GM21786 (cell line): ENCODE data around the gene STK35.

Experiments used
- ATAC-seq: cut with Tn5 transposase; IDR thresholded peaks from one replicate; pipeline ENCODE4 v1.9.1; 2021; ENCODE audit not compliant: unreplicated experiment

The STK35 gene

DNA sequence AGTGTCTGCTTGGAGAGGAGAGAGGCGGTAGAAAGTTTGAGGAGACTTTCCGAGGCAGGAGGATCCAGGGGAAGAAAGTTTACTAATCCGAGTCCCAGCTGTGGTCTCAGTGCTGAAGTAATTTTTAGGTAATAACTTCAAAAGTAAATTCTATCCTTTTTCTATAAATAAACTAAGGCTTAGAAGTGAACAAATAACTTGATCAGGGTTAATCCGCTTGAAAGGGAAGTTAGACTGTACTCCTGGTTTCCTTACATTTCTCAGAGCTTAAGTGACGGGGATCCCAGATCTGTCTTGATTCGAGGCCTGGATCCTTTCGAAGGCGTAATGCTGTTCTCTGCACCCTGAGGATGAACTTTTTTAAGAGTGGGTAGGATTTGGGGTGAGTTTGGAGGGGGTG is 2.6 kb downstream of the STK35 start:
- no peak for ATAC-seq

GRCh38 chr20:2108498-2108897 is 6.9 kb downstream of the STK35 start:
- ATAC-seq = no peak

GRCh38 chr20:2108987-2109386 is 7.4 kb downstream of the STK35 start:
- ATAC-seq = no peak

DNA sequence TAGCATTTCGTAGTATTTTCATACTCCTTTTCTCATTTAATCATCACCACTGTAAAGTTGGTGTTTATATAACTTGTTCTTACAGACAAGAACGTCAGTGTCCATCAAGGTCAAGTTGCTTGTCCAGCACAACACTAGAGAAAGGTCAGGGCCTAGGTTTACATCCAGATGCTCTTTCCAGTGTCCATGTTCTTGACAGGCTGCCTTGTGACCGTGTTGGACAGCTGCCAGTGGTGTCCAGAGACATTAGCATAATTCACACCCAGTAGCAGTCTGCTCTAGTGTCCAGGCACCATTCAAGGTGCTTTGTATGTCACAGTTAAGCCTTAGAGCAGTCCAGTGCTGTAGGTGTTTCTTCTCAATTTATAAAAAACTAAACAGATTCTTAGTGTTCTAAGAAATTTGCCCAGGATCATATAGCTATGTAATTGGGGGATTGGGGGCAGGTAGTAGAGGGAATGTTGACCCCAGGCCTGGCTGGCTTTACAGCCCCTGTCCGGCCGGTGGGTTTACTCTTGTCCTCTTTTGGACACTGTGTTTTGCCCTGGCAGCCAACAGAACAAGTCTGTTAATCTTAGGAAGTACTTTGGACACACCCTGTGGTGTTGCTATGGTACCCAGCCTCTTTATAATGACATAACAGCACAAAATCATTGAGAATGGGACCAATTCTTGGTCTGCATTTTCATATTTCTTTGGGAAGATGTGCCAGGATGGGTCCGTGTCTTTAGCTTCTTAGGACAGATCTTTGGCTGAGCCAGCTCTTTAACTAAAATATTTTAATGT is 8.0 kb downstream of the STK35 start:
- ATAC-seq = no peak

DNA sequence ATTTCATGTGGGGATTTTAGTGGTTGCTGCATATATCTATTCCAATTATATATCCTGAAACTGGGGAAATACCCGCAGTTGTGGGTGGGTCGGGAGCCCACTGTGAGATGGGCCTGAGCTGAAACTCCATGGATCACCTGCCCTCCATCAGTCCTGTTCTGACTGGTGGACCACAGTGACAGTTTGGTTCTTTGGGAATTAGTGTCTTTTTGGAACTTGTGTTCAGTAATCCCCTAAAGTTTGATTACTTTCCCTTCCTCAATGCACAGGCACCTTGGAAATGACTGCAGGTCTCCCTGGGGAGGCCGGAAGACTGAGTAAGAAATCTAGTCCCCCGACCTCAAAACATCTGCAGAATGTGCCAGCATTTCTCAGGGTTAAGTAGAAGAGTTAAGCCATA is 11.3 kb downstream of the STK35 start:
- no peak for ATAC-seq

GRCh38 chr20:2114127-2114959 is 12.7 kb downstream of the STK35 start:
- no peak for ATAC-seq

- ATAC-seq = no peak
Observed at GRCh38 chr20:2114990-2115681, 13.5 kb downstream of the STK35 start.

- no peak for ATAC-seq
Observed at GRCh38 chr20:2116170-2116940, 14.7 kb downstream of the STK35 start.

GRCh38 chr20:2118783-2119182 is 17.2 kb downstream of the STK35 start:
- no peak for ATAC-seq

DNA sequence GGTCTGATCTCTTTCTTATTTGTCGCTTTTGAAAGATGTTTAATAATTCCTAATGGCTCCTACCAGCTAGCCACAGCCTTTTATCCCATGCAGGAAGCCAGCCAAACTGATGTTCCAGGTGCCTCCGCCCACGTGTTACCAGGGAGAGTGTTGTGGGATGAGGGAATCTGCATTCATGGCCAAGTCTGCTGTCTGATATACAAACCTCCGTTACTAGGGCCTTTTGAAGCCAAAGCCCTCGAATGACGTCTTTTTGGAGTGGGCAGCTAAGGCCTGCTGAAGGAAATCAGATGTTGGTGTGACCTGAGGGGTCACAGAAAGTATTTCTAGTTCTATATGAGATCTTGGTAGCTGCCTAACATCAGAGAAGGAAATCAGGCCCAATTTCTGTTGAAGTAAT is 21.3 kb downstream of the STK35 start:
- ATAC-seq = no peak

GRCh38 chr20:2123720-2124119 is 22.1 kb downstream of the STK35 start:
- ATAC-seq = no peak

DNA sequence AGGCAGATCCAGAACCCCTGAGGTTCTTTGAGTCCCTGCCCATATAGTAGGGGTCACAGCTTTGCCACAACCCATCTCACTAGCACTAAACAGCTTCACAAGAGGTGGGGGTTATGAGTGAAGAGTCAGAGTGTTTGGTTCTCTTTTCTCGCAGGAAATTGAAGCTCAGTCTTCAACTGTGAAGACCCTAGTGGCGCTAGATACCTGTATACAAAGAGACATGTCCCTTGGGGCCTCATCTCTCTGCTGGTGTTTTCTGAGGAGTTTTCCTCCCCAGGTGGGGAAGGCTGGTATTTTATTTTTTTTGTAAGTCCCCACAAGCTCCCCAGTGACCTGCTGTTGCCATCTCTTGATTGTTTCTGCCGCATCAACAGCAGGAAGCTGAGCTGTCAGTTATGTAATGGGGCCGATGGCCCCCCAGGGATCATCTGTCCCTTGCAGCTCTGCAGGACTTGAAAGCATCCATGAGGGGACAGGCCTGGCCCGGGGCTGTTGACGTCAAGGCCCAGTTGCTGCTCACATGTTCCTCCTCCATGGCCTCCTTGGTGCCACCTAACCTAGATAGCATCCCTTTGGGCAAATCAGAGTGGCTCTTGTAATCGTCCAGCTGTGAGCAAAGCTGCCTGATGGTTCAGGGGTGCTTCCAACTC is 23.1 kb downstream of the STK35 start:
- ATAC-seq = no peak

DNA sequence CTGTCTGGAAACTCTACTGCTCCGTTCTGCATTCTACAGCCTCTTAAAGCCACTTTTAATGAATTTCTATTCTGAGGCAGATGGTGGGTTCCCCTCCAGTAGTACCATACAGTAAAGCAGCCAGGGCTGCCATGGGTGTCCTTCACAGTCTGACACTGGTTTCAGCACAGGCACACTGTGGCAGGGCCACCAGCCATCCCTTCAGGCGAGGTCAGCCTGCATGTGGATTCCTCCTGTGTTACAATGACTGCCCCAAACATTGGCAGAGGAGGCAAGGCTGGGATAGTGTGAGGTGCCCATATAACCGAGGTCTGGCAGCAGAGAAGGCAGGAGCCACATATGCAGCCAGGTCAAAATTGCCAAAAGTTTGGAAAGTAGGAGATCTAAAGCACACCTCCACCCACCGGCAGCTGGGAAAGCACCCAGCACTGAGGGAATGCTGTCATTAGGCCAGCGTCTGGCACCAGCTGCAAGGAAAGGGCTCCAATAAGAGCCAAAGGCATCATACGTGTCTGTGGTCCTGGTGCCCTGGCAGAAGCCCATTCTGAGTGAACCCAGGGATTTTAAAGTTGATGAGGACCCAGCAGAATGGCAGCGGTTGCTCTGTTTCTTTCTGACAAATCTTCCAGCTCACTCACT is 24.0 kb downstream of the STK35 start:
- ATAC-seq = no peak

- no peak for ATAC-seq
Observed at GRCh38 chr20:2127238-2127637, 25.6 kb downstream of the STK35 start.

DNA sequence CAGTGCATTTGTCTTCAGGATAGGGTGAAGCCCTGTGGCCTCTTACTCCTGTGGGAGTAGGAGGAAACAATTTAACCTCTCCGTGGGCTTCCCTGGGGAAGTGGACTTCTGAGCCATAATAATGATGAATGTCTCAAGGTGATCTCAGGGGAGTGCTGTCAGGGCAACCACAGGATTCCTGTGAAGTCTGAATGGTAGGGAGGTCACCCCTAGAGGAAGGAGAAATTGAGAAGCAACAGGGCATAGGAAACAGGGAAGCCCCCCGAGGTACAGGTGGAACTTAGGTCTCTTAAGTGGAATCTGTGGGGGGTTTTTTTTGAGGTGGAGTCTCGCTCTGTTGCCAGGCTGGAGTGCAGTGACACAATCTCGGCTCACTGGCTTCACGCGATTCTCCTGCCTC is 26.9 kb downstream of the STK35 start:
- ATAC-seq = no peak

DNA sequence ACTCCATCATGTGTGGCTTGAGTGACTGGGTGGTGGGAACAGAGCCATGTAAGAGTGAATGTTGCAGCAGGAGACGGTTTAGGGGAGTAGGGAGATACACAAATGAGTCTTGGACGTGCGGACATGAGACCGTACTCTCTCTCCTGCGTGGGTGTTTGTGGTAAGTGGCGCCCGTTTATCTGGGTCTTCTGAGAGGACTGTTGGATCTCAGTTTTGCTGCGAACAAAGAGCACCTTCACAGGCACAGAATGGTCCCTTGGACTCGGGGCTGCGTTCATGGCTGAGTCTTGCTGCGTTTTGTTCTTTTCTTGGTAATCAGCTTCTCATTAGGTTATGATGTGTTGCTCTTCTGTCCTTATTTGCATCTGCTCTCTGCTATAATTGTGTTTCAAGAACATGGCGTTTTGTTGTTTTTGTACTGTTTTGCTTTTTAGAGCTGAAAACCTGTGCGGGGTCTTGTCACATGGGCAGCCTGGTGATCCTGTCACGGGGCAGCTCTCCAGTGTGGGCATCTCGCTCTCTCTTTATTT is 28.5 kb downstream of the STK35 start:
- ATAC-seq = no peak

GRCh38 chr20:2130683-2131082 is 29.1 kb downstream of the STK35 start:
- ATAC-seq = no peak

- ATAC-seq = no peak
Observed at GRCh38 chr20:2131366-2131765, 29.7 kb downstream of the STK35 start.

- ATAC-seq = no peak
Observed at GRCh38 chr20:2132461-2132901, 30.9 kb downstream of the STK35 start.
